Omental fat pad (tissue), 4 donors: ENCODE data around the gene USE1. TPM values are rescaled to one million over a fixed set of nuclear protein-coding genes. Genes with fewer than 3 reads are reported as not detected.
A peak's percentile ranks its signal among the peaks of the same experiment; 100 is the strongest.

Source experiments
- ATAC-seq: fragments of 150-250 bp; one replicate; pipeline ENCODE4 v1.9.1; 2016; ENCODE audit warnings: mild to moderate bottlenecking, moderate library complexity; ENCODE audit not compliant: low FRiP score
- DNase-seq: peaks from one replicate; pipeline ENCODE4 v3.0.0-alpha.2; 2019; ENCODE audit warnings: low spot score
- total RNA-seq, 4 donors: library from RNA; depleted of rRNA; stranded (reverse); fragments of >200 nt; gene quantifications; one replicate each; pipeline ENCODE4 v1.1.0, GENCODE V29; 2016
- TF ChIP-seq, protein P1 (sequence below), 3 donors: fragments of 450-650 bp; IDR thresholded peaks; one replicate each; pipeline ENCODE4 v1.5.1; 2016 to 2017; ENCODE audit warnings: antibody characterized with exemption in 3 of 3, mild to moderate bottlenecking in 3 of 3, moderate library complexity in 2 of 3

Gene USE1
- total RNA-seq, 4 donors from 2014 or later, result 14.5 to 22.3 (median 20.7) TPM

DNA sequence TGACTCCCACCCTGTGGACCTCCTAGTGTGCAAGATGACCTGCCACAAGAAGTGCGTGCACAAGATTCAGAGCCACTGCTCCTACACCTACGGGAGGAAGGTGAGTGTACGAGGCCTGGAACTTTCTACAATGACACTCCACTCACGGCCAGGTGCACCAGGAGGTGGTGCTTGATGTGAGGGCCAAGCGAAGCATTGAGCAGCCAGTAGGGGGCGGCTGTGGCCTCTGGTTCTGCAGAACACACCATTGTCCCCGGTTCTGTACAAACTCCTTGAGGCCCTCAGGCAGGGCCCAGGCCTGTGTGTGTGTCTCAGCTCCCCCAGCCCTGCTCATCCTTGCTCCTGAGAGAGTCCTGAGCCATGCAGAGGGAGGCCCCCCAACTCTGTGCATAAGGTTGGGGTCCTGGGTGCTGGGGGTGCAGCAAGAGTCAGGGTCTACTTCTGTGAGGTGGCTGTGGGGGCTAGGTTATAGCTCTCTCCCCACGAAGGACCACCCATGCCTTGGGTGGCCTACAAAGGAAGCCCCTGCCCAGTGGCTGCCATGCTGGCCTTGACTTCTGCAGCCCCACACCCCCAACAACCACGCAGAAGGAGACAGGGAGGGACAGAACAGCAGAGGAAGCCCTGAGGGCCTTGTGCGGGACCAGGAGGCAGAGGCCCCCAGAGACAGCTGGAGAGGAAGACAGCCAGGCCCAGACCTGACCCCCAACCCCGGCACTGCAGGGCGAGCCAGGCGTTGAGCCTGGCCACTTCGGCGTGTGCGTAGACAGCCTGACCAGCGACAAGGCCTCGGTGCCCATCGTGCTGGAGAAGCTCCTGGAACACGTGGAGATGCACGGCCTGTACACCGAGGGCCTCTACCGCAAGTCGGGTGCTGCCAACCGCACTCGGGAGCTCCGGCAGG is 9.7 kb upstream of the USE1 start:
- TF ChIP-seq, protein P1, sequence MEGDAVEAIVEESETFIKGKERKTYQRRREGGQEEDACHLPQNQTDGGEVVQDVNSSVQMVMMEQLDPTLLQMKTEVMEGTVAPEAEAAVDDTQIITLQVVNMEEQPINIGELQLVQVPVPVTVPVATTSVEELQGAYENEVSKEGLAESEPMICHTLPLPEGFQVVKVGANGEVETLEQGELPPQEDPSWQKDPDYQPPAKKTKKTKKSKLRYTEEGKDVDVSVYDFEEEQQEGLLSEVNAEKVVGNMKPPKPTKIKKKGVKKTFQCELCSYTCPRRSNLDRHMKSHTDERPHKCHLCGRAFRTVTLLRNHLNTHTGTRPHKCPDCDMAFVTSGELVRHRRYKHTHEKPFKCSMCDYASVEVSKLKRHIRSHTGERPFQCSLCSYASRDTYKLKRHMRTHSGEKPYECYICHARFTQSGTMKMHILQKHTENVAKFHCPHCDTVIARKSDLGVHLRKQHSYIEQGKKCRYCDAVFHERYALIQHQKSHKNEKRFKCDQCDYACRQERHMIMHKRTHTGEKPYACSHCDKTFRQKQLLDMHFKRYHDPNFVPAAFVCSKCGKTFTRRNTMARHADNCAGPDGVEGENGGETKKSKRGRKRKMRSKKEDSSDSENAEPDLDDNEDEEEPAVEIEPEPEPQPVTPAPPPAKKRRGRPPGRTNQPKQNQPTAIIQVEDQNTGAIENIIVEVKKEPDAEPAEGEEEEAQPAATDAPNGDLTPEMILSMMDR (IDR thresholded peaks at IDR 0.05), result no peak
- DNase-seq (peak; percentile 49), ATAC-seq (no peak)

- TF ChIP-seq, protein P1 (IDR thresholded peaks at IDR 0.05), result no peak
- ATAC-seq (no peak), DNase-seq (no peak)
Observed at GRCh38 chr19:17206736-17207581, 8.2 kb upstream of the USE1 start.

DNA sequence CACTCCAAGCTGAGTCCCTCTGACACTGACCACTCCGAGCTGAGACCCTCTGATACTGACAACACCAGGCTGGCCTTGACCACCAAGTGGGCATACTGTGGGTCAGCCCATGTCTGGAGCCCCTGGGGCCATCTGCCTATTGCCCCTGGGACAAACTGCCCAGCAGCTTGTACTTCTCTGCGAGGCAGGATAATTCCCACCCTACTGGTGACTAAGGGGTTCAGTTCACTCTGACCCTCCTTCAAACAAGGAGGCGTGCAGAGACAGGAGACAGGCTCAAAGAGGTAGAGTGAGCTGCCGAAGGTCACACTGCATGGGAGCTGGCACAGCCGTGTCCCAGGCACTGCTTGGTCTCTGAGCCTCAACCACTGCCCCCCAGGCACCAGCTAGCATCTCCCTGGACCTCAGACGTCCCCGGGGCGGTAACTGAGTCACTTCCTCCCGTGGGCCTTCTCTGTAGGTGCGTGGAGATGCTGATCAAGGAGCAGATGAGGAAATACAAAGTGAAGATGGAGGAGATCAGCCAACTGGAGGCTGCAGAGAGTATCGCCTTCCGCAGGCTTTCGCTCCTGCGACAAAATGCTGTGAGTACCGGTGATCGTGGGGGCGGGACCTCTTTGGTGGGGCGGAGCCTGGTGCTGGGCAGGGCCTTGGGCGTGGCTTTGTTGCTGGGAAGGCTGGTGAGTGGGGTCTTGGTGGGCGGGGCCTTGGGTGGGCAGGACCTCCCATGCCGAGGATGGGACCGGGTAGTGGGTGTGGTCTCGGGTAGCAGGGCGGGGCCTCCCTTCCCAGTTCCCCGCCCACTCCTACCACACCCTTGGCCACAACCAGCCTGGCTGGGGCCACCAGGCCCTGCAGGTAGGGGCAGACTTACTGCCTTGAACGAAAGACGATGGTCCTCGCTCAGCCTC is 5.8 kb upstream of the USE1 start:
- TF ChIP-seq, protein P1 (IDR thresholded peaks at IDR 0.05), result no peak
- no peak for ATAC-seq
- DNase-seq, result no peak

- no peak for DNase-seq
- no peak for ATAC-seq
- TF ChIP-seq, protein P1 (IDR thresholded peaks at IDR 0.05), result no peak
Observed at GRCh38 chr19:17210296-17210695, 4.9 kb upstream of the USE1 start.

DNA sequence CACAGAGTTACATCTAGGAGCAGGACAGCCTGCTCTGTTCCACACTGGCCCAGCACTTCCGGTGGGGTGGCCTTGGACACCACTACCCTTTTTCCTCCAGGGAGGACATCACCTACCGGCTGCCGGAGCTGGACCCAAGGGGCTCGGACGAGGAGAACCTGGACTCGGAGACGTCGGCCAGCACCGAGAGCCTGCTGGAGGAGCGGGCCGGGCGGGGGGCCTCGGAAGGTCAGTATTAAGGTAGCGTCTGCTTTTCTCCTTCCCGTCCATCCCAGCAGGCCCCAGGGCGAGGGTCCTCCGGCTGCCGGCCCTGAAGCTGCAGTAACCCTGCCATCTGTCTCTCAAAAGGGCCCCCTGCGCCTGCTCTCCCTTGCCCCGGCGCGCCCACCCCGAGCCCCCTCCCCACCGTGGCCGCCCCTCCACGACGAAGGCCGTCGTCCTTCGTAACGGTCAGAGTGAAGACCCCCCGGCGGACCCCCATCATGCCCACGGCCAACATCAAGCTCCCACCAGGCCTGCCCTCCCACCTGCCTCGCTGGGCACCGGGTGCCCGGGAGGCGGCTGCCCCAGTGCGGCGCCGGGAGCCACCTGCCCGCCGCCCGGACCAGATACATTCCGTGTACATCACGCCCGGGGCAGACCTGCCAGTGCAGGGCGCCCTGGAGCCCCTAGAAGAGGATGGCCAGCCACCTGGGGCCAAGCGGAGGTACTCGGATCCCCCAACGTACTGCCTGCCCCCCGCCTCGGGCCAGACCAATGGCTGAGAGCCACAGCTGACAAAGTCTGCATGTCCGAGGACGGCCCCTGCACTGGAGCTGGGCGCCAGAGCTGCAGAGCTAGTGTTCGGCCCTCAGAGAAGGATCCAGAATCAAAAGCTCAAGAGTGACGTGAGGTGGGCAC is 3.4 kb upstream of the USE1 start:
- TF ChIP-seq, protein P1 (IDR thresholded peaks at IDR 0.05), result no peak
- DNase-seq (no peak), ATAC-seq (no peak)
